ENCODE measurements around the gene SIGLEC12. TPM values are rescaled to one million over a fixed set of nuclear protein-coding genes. Genes with fewer than 3 reads are reported as not detected.
"Not testable (repeated sequence)": the region's sequence is repeated elsewhere in the genome, so short reads cannot be mapped to it uniquely, and the experiment has no call there.

Gene SIGLEC12
- total and polyA plus RNA-seq, 7 experiments from 2014 or later = 0.09 to 0.29 (median 0.24) TPM; not detected in 3

DNA sequence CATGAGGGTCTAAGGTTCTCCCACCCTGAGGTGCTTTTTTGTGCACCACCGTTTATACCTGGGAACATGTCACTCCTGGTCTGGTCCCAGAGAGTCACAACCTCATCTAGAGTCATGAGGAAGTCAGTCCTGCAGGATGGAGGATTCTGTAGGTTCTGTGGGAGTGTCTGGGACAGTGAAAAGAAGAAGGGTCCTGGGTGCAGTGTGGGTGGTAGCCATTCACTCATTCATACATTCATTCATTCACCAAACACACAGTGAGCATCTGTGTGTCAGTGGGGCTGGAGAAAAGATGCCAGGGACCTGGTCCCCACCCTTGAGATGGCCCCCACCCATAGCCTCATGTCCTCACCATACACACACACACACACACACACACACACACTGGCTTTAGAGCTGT, 32.0 kb downstream of the SIGLEC12 start:
- no peaks in the 10 kb centered on the region for H3K36me3 Mint-ChIP-seq
- POLR2A ChIA-PET = no interaction called here
- Histone ChIP-seq H3K4me3 (ENCODE audit: low read length) (no peak overlapping the region), H3K27me3 (ENCODE audit: control insufficient read depth in 2 of 2, insufficient read depth in 2 of 2, low read length in 2 of 2) (no peaks in the 10 kb centered on the region), H3K27ac (ENCODE audit: low read depth, low read length) (no peak overlapping the region), H3K4me1 (ENCODE audit: control insufficient read depth in 2 of 2, insufficient read depth in 2 of 2, low read length in 2 of 2) (no peaks in the 10 kb centered on the region), H3K9me3 (ENCODE audit: control insufficient read depth in 2 of 3, low read length in 3 of 3) (no peaks in the 10 kb centered on the region), H3K36me3 (ENCODE audit: control insufficient read depth in 2 of 3, insufficient read depth in 3 of 3, low read length in 3 of 3) (no peaks in the 10 kb centered on the region)
- CTCF ChIA-PET = interaction anchor here (0.6 to 1.0 kb wide), 3 partner anchors 17 to 49 kb away, joined by 3 to 5 read pairs (median 4); no protein-coding TSS in a partner anchor
- H3K27me3 Mint-ChIP-seq = peaks cover 19 to 49% (median 25%) of the 10 kb centered on the region in 5 donors
- intact Hi-C loops (cut with micrococcal nuclease) = loop anchor here in 1 of 2 donors (5.0 kb wide), 1 partner anchor 168 kb away; no protein-coding TSS in a partner anchor
- no peaks in the 10 kb centered on the region for H3K9me3 Mint-ChIP-seq
- H3K27ac Mint-ChIP-seq = no peak overlapping the region
- no peak for DNase-seq
- no peak for ATAC-seq
- peaks cover 0 to 19% (median 0%) of the 10 kb centered on the region in 7 donors for H3K4me1 Mint-ChIP-seq
- H3K4me3 Mint-ChIP-seq = no peak overlapping the region

DNA sequence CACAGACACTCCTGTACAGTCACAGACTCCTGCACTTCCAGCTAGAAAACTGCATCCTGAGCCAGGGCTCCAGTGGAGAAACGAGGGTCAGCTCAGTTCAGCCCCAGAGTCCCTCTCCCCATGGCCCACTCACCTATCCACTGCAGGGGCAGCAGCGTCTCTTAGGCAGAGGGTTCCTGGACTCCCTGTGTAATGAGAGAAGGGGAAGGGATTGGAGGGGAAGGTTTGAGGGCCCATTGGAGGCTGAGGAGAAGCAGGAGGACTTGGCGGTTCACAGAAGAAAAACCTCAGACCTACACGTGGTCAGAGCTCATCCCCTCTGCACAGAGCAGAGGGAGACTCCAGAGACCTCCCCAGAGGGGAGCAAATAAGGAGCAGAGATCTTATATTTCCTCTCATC, 32.4 kb downstream of the SIGLEC12 start:
- H3K9me3 Mint-ChIP-seq = peaks cover 0 to 2% (median 0%) of the 10 kb centered on the region in 11 donors
- ChIA-PET CTCF (interaction anchor here (0.6 to 1.0 kb wide), 3 partner anchors 21 to 48 kb away, joined by 3 to 4 read pairs (median 3); no protein-coding TSS in a partner anchor), POLR2A (no interaction called here)

DNA sequence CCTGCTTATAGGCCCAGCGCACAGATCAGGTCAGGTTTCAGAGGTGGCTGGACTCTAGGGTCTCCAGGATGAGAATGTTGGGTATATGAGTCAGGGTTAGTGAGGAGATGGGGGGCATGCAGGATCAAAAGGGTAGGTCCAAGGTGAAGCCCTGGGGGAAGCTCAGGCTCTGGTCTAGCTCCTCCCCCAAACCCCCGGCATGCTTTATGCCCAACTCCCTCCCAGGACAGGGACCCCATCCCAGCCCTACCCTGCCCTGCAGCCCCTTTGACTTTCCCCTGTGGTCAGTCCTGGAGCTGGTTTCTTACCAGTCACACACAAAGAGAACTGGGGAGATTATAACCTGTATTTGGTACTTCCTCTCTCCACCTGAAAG, 33.1 kb downstream of the SIGLEC12 start:
- H3K27ac Mint-ChIP-seq = no peak overlapping the region
- DNase-seq (no peak), ATAC-seq (no peak)
- Histone ChIP-seq H3K9me3 (ENCODE audit: control insufficient read depth in 2 of 3, low read length in 3 of 3) (no peaks in the 10 kb centered on the region), H3K4me1 (ENCODE audit: control insufficient read depth in 2 of 2, insufficient read depth in 2 of 2, low read length in 2 of 2) (no peaks in the 10 kb centered on the region), H3K27me3 (ENCODE audit: control insufficient read depth in 2 of 2, insufficient read depth in 2 of 2, low read length in 2 of 2) (no peaks in the 10 kb centered on the region), H3K4me3 (ENCODE audit: low read length) (no peak overlapping the region), H3K36me3 (ENCODE audit: control insufficient read depth in 2 of 3, insufficient read depth in 3 of 3, low read length in 3 of 3) (no peaks in the 10 kb centered on the region), H3K27ac (ENCODE audit: low read depth, low read length) (no peak overlapping the region)
- H3K9me3 Mint-ChIP-seq = peaks cover 0 to 2% (median 0%) of the 10 kb centered on the region in 11 donors
- no peak overlapping the region for H3K4me3 Mint-ChIP-seq
- intact Hi-C loops (cut with micrococcal nuclease) = no loop called here
- no peaks in the 10 kb centered on the region for H3K36me3 Mint-ChIP-seq
- H3K27me3 Mint-ChIP-seq = peaks cover 16 to 52% (median 25%) of the 10 kb centered on the region in 5 donors
- POLR2A ChIA-PET = no interaction called here
- peaks cover 0 to 19% (median 0%) of the 10 kb centered on the region in 7 donors for H3K4me1 Mint-ChIP-seq
- CTCF ChIA-PET = interaction anchor here (0.9 to 1.0 kb wide), 2 partner anchors 21 to 27 kb away, joined by 3 read pairs; no protein-coding TSS in a partner anchor

More for the DNA sequence above, 32.4 kb downstream of the SIGLEC12 start:
- Mint-ChIP-seq H3K27ac (peak overlapping the region in 1 of 9 donors; percentile 0), H3K4me3 (no peak overlapping the region), H3K27me3 (peaks cover 19 to 50% (median 25%) of the 10 kb centered on the region in 5 donors), H3K4me1 (peaks cover 0 to 19% (median 0%) of the 10 kb centered on the region in 7 donors), H3K36me3 (no peaks in the 10 kb centered on the region)
- Histone ChIP-seq H3K4me1 (ENCODE audit: control insufficient read depth in 2 of 2, insufficient read depth in 2 of 2, low read length in 2 of 2) (no peaks in the 10 kb centered on the region), H3K4me3 (ENCODE audit: low read length) (no peak overlapping the region), H3K27me3 (ENCODE audit: control insufficient read depth in 2 of 2, insufficient read depth in 2 of 2, low read length in 2 of 2) (no peaks in the 10 kb centered on the region), H3K36me3 (ENCODE audit: control insufficient read depth in 2 of 3, insufficient read depth in 3 of 3, low read length in 3 of 3) (no peaks in the 10 kb centered on the region), H3K9me3 (ENCODE audit: control insufficient read depth in 2 of 3, low read length in 3 of 3) (no peaks in the 10 kb centered on the region), H3K27ac (ENCODE audit: low read depth, low read length) (no peak overlapping the region)
- DNase-seq (no peak), ATAC-seq (no peak)
- intact Hi-C loops (cut with micrococcal nuclease) = no loop called here

DNA sequence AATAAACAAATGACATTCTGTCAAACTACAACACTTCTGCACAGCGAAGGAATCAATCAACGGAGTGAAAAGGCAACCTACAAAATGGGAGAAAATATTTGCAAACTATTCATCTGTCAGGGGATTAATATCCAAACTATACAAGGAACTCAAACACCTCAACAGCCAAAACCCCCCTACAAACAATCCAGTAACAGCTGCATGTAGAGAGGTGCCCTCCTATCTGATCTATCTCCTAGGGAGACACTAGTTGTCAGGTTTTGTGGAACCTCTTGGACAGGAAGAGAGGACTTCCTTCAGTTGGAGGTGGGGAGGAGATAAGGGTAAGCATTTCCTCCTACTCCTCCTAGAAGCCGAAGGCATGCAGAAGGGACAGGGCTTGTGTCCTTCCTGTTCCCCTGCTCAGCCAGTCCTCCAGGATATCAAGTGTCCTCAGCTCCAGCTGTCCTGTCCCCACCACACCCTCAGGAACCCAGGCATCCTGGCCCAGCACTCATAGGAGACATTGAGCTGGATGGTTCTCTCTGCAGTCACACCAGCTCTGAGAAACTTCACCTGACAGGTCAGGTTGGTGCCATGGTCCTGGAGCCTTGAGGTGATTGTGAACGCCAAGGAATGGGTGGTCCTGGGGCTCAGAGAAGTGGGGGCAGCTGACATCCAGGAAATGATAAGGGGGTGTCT, 33.6 kb downstream of the SIGLEC12 start:
- Mint-ChIP-seq H3K36me3 (no peaks in the 10 kb centered on the region), H3K27ac (no peak overlapping the region), H3K4me3 (no peak overlapping the region), H3K4me1 (peaks cover 0 to 19% (median 0%) of the 10 kb centered on the region in 7 donors), H3K9me3 (peaks cover 0 to 2% (median 0%) of the 10 kb centered on the region in 11 donors), H3K27me3 (peaks cover 18 to 56% (median 29%) of the 10 kb centered on the region in 5 donors)
- ChIA-PET CTCF (interaction anchor here (0.9 kb wide), 1 partner anchor 20 kb away, joined by 3 read pairs; no protein-coding TSS in a partner anchor), POLR2A (interaction anchor here (0.8 kb wide), 1 partner anchor 8 kb away, joined by 4 read pairs; no protein-coding TSS in a partner anchor)
- ATAC-seq (no peak), DNase-seq (no peak)
- no peak overlapping the region for H3K4me3 ChIP-seq (ENCODE audit: low read length)
- no peaks in the 10 kb centered on the region for H3K4me1 ChIP-seq (ENCODE audit: control insufficient read depth in 2 of 2, insufficient read depth in 2 of 2, low read length in 2 of 2)
- intact Hi-C loops (cut with micrococcal nuclease) = no loop called here
- H3K9me3 ChIP-seq (ENCODE audit: control insufficient read depth in 2 of 3, low read length in 3 of 3) = no peaks in the 10 kb centered on the region
- no peak overlapping the region for H3K27ac ChIP-seq (ENCODE audit: low read depth, low read length)
- H3K27me3 ChIP-seq (ENCODE audit: control insufficient read depth in 2 of 2, insufficient read depth in 2 of 2, low read length in 2 of 2) = no peaks in the 10 kb centered on the region
- H3K36me3 ChIP-seq (ENCODE audit: control insufficient read depth in 2 of 3, insufficient read depth in 3 of 3, low read length in 3 of 3) = no peaks in the 10 kb centered on the region

DNA sequence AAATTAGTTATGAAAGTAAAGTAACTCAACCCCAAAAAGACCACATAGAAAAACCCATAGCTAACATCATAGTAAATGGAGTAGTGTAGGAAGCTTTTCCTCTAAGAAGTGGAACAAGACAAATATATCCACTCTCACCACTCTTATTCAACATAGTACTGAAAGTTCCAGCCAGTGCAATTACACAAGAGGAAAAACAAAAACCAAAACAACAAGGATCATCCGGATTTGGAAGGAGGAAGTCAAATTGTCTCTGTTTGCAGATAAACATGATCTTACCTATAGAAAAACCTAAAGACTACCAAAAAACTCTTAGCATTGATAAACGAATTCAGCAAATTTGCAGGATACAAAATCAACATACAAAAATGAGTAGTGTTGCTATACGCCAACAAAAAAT, 34.9 kb downstream of the SIGLEC12 start:
- no peak overlapping the region for H3K27ac Mint-ChIP-seq
- ChIA-PET POLR2A (no interaction called here), CTCF (no interaction called here)
- no peak overlapping the region for H3K27ac ChIP-seq (ENCODE audit: low read depth, low read length)
- peaks cover 0 to 15% (median 0%) of the 10 kb centered on the region in 7 donors for H3K4me1 Mint-ChIP-seq
- H3K4me3 ChIP-seq (ENCODE audit: low read length) = no peak overlapping the region
- H3K27me3 ChIP-seq (ENCODE audit: control insufficient read depth in 2 of 2, insufficient read depth in 2 of 2, low read length in 2 of 2) = no peaks in the 10 kb centered on the region
- no peak for DNase-seq
- ATAC-seq = no peak
- H3K36me3 Mint-ChIP-seq = no peaks in the 10 kb centered on the region
- H3K4me1 ChIP-seq (ENCODE audit: control insufficient read depth in 2 of 2, insufficient read depth in 2 of 2, low read length in 2 of 2) = no peaks in the 10 kb centered on the region
- H3K9me3 ChIP-seq (ENCODE audit: control insufficient read depth in 2 of 3, low read length in 3 of 3) = no peaks in the 10 kb centered on the region
- intact Hi-C loops (cut with micrococcal nuclease) = no loop called here
- peaks cover 0 to 2% (median 0%) of the 10 kb centered on the region in 11 donors for H3K9me3 Mint-ChIP-seq
- no peaks in the 10 kb centered on the region for H3K36me3 ChIP-seq (ENCODE audit: control insufficient read depth in 2 of 3, insufficient read depth in 3 of 3, low read length in 3 of 3)
- H3K4me3 Mint-ChIP-seq = no peak overlapping the region
- H3K27me3 Mint-ChIP-seq = peaks cover 15 to 61% (median 31%) of the 10 kb centered on the region in 5 donors

DNA sequence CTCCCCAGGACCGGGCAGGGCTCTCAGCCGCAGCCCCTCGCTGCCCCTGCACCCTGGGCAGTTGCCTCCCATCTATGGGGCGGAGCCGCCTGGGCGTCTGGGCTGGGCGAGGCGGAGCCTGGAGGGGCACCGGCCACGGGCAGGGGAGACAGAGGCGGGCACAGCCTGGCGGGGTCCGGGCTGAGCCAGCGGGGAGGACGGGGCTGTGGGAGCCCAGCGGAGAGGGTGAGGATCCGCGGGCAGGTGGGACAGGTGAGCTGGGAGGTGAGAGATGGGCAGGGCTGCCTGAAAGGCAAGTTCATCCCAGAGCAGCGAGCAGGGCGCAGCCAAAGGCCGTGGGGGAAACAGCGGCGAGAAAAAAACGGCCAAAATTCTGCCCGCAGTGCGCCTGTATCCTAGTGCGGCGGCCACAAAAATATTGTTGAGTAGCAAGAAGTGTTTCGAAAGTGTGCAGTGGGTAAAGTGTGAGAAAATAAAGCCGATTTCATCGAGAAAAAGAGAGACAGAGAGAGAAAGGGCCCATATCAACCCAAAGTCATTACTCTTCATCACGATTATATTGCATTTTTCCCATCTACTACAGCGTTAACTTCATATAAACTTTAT, 37.5 kb downstream of the SIGLEC12 start:
- POLR2A ChIA-PET; DNase-seq; H3K4me1 ChIP-seq (ENCODE audit: control insufficient read depth in 2 of 2, insufficient read depth in 2 of 2, low read length in 2 of 2); H3K27me3 ChIP-seq (ENCODE audit: control insufficient read depth in 2 of 2, insufficient read depth in 2 of 2, low read length in 2 of 2); H3K4me3 ChIP-seq (ENCODE audit: low read length); intact Hi-C loops (cut with micrococcal nuclease); H3K9me3 ChIP-seq (ENCODE audit: control insufficient read depth in 2 of 3, low read length in 3 of 3); H3K27ac ChIP-seq (ENCODE audit: low read depth, low read length); H3K27ac Mint-ChIP-seq; H3K36me3 ChIP-seq (ENCODE audit: control insufficient read depth in 2 of 3, insufficient read depth in 3 of 3, low read length in 3 of 3); ATAC-seq; H3K36me3 Mint-ChIP-seq; CTCF ChIA-PET; H3K9me3 Mint-ChIP-seq: not testable (repeated sequence)
- H3K4me1 Mint-ChIP-seq = peaks cover 0 to 18% (median 4%) of the 10 kb centered on the region in 7 donors
- peaks cover 23 to 68% (median 37%) of the 10 kb centered on the region in 5 donors for H3K27me3 Mint-ChIP-seq
- H3K4me3 Mint-ChIP-seq = peak overlapping the region in 2 of 10 donors; percentile 5 to 33
